Anterior cingulate cortex (tissue), 58 donors: ENCODE measurements around the gene ACOX2.

Experiments used
- DNase-seq, 58 donors: peaks; one replicate each; lab custom pipeline; 2025; lab: John Stamatoyannopoulos, UW

The ACOX2 gene

GRCh38 chr3:58519668-58520402, 17.2 kb downstream of the ACOX2 start:
- no peak for DNase-seq

DNA sequence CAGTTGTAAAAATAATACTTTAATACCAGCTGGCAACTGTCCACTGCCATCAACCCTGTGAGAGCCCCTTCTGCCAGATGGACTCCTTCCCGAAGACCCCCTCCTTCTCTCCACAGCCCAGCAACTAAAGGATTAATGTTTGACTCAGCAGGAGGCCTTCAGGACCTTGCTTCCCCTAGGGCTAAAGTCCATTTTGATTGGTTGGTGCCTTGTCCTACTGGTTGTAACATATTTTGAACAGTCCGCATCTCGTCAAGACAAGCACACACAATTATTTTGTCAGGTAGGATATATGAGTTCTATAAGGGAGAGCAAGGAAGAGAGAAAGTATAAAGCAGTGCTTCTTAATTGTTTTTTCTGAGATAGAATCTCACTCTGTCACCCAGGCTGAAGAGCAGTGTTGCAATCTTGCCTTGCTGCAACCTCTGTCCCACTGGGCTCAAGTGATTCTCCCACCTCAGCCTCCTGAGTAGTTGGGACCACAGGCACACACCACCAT, 18.6 kb downstream of the ACOX2 start:
- DNase-seq = no peak

DNA sequence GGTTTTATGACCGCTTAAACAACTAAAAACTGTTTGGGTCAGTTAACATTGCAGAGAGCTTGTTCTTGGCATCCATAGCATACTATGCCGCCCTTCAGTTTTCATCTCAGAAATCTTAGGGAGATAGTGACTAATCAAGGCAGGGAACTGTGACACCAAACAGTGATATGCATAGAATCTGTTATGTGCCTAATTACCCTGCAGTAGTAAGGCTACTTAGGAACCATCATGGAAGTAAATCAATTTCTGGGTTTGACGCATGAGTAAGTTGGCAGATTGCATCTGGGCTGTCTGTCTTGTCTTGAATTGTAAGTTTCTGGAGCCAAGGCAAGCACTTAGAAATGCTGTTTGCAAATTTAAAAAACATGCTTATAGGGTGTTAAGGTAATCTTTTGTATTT, 22.6 kb downstream of the ACOX2 start:
- no peak for DNase-seq

- DNase-seq = no peak
Observed at GRCh38 chr3:58508437-58508836, 28.6 kb downstream of the ACOX2 start.

DNA sequence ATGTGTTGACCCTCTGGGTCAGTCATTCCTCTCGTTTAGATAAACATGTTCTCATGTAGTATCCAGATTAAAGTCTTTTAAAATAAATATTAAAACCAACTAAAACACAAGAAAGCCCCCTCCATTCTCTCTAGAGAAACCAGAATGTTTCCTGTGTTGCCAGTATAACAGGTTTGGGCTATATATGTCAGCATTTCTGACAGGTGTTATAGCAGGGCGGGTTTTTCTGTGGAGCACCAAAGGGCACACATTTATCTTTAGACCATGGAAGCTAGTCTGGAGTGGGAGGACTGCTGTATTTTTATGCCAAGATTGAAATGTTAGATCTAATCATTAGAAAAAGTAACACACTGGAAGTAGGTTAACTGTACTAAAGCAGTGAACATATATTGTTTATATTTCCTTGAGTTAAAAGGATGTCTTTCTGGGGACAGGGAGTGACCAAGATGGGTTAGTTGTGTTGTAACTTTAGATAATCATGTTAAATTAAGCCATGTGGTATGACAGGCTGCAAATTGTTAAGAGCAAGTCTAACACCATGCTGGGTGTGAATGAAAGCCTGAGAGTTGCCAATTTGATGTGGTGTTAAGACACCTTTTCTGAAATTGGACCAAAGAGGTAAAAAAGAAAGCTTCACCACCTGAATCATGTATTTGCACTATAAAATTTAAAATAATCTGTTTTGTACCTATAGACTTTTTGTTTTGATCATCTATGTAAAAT, 29.5 kb downstream of the ACOX2 start:
- DNase-seq = no peak

GRCh38 chr3:58502872-58503271, 34.1 kb downstream of the ACOX2 start:
- no peak for DNase-seq

GRCh38 chr3:58497097-58497496, 39.9 kb downstream of the ACOX2 start:
- DNase-seq = peak in 8 of 58 donors; percentile 21 to 67 (median 32)

DNA sequence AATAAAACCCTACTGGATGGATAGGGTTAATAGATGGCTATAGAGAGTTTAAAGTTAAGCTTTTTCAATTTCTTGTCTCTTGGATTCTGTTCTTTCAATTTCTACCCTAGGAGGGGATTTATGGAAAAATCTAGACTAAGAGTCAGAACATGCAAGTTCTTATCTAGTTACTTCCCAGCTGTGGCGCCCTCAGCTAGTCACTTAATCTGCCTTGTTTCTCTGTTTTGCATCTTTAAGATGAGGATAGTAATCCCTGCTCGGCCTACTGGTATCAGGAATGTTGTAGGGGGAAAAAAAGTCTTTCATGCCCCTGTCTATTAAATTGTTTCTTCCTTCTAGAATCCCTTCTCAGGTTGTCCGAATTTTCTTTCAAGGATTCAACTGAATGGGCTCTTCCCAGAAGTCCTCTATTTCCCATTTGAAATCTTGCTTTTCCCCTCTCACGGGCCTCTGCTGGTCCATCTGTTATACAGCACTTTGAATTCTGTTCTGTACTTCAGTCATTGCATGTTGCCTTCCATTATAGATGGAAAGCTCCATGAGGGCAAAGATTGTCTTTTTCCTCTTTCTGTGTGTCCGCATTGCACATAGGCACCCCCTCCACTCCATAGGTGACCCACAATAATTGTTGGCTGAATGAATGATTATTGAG, 40.7 kb downstream of the ACOX2 start:
- no peak for DNase-seq

DNA sequence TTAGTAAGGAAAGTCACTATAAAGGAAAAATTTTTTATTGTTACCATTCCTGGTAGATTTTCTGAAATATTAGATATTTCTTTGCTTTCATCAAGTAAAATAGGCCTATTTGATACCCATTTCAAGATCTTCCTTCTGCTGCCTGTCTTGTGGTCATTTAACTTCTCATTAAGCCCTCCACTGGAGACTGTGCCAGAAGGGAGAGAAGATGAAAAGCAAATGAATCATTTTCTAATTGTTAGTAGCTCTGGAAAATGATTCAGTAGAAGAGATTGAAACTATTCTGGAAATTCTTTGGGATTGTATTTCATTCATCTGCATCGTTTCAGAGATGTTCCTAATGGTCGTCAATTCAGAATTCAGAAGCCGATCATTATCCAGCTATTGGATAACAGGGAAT, 41.9 kb downstream of the ACOX2 start:
- DNase-seq = no peak

GRCh38 chr3:58494107-58494506, 42.9 kb downstream of the ACOX2 start:
- DNase-seq = no peak

DNA sequence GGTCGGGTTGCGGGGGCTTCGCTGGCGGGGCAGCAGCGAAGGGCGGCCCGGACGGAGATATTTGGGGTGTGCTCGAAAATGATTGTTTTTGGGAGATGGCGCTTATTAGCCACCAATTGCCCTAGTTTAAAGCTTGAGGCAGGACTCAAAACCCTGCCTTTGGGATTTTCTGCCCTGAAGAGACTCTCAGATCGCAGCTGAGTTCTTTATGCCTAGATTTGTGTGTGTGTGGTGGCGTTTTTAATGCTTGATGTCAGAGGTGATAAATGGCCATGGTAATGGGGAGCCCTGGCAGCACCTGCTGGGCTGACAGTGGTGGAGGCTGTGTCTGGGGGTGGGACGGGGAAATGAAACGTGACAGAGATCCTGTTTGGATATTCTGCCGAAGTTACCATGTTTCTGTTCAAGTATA, 44.5 kb downstream of the ACOX2 start:
- DNase-seq = peak in 3 of 58 donors; percentile 28 to 30 (median 29)

DNA sequence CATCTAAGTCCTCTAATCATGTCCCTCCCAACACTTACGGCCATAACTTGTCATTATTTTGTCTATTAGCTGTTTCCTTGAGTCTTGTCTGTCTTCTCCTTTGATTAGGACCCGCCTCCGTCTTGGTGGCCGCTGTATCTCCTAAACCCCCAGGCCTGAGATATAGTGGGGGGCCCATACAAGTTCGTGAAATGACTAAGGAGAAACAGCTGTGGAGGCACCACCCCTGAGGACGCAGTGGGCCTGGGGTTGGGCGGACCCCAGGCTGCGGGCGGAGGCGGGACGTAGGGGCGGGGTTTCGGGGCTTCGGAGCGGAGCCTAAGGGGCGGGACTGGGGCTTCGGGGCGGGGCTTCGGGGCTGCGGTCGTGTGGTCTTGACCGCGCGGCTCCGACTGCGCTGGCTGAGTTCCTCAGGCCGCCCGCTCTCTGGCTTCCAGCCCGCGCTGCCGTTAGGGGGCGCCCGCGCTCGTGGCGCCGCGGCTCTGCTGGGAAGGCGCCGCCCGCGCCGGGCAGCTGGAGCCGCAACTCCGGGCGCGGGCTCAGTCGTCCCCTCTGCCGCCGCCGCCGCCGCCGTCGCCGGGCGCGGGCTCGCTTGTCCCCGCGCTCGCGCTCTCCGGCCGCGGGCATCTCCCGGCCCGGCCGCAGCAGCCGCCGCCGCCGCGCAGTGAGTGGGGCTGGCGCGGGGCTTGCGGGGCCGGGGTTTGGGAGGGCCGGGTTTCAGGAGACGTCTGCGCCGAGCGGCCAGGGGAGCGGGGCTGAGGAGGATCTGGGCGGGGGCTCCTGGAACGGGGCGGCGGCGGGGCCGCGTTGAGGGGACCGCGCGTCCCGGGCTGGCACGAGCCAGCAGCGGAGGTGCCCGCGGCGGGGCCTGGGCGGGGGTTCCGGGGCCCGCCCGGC, 45.2 kb downstream of the ACOX2 start, which contains the start of gene KCTD6:
Gene KCTD6 (plus strand): TSS at position 591 of the 897 bp plus-strand sequence. CDS start 6,660 bp downstream, outside the sequence.
- peak in 57 of 58 donors; percentile 5 to 93 (median 81) for DNase-seq

- DNase-seq = peak in 6 of 58 donors; percentile 9 to 53 (median 24)
Observed at GRCh38 chr3:58490860-58491501, 46.0 kb downstream of the ACOX2 start.

GRCh38 chr3:58488967-58489366, 48.0 kb downstream of the ACOX2 start:
- DNase-seq = no peak

GRCh38 chr3:58487140-58487886, 49.7 kb downstream of the ACOX2 start:
- peak in 43 of 58 donors; percentile 8 to 85 (median 46) for DNase-seq

DNA sequence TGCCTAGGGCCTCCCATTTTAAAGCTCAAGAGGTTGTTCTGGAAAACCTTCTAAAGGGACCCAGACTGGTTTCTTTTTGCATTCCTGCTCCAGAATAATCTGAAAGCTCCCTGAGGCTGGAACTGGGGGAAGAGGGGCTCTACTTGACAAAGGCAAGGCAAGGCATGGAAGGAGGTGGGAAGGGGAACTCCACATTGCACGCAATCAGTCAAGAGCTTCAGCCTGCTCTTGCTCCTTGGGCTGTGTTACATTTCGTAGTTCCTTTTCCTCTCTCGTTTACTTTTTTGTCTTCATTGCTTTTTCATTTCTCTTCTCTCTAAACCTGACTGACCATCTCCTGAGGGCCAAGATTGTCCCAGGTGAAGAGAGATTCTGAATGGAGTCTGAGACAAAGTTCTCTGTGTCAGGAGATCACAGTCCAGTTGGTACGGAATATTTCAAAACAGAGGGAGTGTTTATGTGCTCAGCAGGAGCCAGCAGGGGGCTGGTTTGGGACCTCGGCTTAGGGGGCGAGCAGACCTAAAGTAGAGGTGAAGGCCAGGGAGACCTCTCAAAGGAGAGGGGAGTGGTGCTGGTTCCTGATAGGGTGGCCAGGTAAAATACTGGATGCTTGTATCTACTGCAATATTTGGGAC, 51.1 kb downstream of the ACOX2 start:
- DNase-seq = no peak

GRCh38 chr3:58484722-58485069, 52.3 kb downstream of the ACOX2 start:
- DNase-seq = peak in 12 of 58 donors; percentile 9 to 53 (median 22)

GRCh38 chr3:58484045-58484721, 52.8 kb downstream of the ACOX2 start:
- DNase-seq = no peak
